Superior temporal gyrus (tissue), 1 donor: ENCODE data around the gene CCDC102A.
"Not testable (repeated sequence)": the region's sequence is repeated elsewhere in the genome, so short reads cannot be mapped to it uniquely, and the experiment has no call there.

ENCODE experiments used
- DNase-seq: peaks from one replicate; pipeline ENCODE4 v3.0.0-alpha.2; 2016; ENCODE audit errors: extremely low spot score

The CCDC102A gene

GRCh38 chr16:57502048-57502775, 34.2 kb downstream of the CCDC102A start:
- DNase-seq: no peak

GRCh38 chr16:57501492-57501891, 34.9 kb downstream of the CCDC102A start:
- no peak for DNase-seq

- DNase-seq: no peak
Observed at GRCh38 chr16:57500578-57501111, 35.7 kb downstream of the CCDC102A start.

- not testable (repeated sequence) for DNase-seq
Observed at GRCh38 chr16:57499941-57500340, 36.4 kb downstream of the CCDC102A start.

- DNase-seq: no peak
Observed at GRCh38 chr16:57498031-57498430, 38.3 kb downstream of the CCDC102A start.

- no peak for DNase-seq
Observed at GRCh38 chr16:57497121-57497520, 39.2 kb downstream of the CCDC102A start.

GRCh38 chr16:57493767-57494166, 42.6 kb downstream of the CCDC102A start:
- no peak for DNase-seq

GRCh38 chr16:57489229-57489628, 47.1 kb downstream of the CCDC102A start:
- no peak for DNase-seq

- DNase-seq: no peak
Observed at GRCh38 chr16:57486858-57487834, 49.2 kb downstream of the CCDC102A start.

GRCh38 chr16:57485916-57486857, 50.2 kb downstream of the CCDC102A start, which contains the start of gene DOK4:
TSS of gene DOK4 (minus strand) at chr16:57486493. CDS start at chr16:57479507, 6,986 bp downstream.
- DNase-seq: peak; percentile 41

GRCh38 chr16:57485091-57485915, 51.1 kb downstream of the CCDC102A start:
- no peak for DNase-seq

GRCh38 chr16:57484515-57485005, 51.8 kb downstream of the CCDC102A start:
- no peak for DNase-seq

- no peak for DNase-seq
Observed at GRCh38 chr16:57483725-57484514, 52.5 kb downstream of the CCDC102A start.

- no peak for DNase-seq
Observed at GRCh38 chr16:57482845-57483545, 53.4 kb downstream of the CCDC102A start.

GRCh38 chr16:57481421-57481820, 55.0 kb downstream of the CCDC102A start:
- no peak for DNase-seq

GRCh38 chr16:57480754-57481230, 55.6 kb downstream of the CCDC102A start:
- no peak for DNase-seq

GRCh38 chr16:57479976-57480753, 56.2 kb downstream of the CCDC102A start:
- no peak for DNase-seq
